IMR-90 (cell line): ENCODE measurements around the gene KRT9. TPM values are rescaled to one million over a fixed set of nuclear protein-coding genes. Genes with fewer than 3 reads are reported as not detected.
A peak's percentile ranks its signal among the peaks of the same experiment; 100 is the strongest.
"Not testable (repeated sequence)": the region's sequence is repeated elsewhere in the genome, so short reads cannot be mapped to it uniquely, and the experiment has no call there.

ENCODE experiments used
- ATAC-seq: fragments of 200-7000 bp; cut with Tn5 transposase; 2 replicates; pipeline ENCODE4 v1.9.1; 2020; ENCODE audit warnings: low read depth, mild to moderate bottlenecking, moderate library complexity
- BruUV-seq: library from RNA; stranded (reverse); fragments of 400-500 nt; replicated peaks from 2 replicates; lab custom pipeline; 2021; lab: Mats Ljungman, UMichigan
- CTCF ChIA-PET: fragments of 300-600 bp; formaldehyde crosslinking; extraction: SDS; loops from one replicate; lab custom pipeline; 2021; ENCODE audit warnings: antibody characterized with exemption; lab: Yijun Ruan, JAX
- POLR2A ChIA-PET: fragments of 300-600 bp; sonication (Branson Sonifier 250); formaldehyde crosslinking; loops from one replicate; lab custom pipeline; 2022; ENCODE audit warnings: antibody characterized with exemption; ENCODE audit not compliant: unreplicated experiment; lab: Charles Lee
- DNase-seq: peaks from one replicate; pipeline ENCODE4 v3.0.0; 2013
- H2AFZ ChIP-seq: replicated peaks from 2 replicates; pipeline ENCODE3; 2013; ENCODE audit warnings: low read length, mild to moderate bottlenecking; ENCODE audit not compliant: poor library complexity
- H2AK5ac ChIP-seq: 2 replicates; pipeline ENCODE4 v1.6.1; 2013; ENCODE audit warnings: low read depth, low read length, inconsistent platforms
- H2AK9ac ChIP-seq: replicated peaks from 2 replicates; pipeline ENCODE3; 2013; ENCODE audit warnings: mild to moderate bottlenecking, low read depth, low read length, moderate library complexity; ENCODE audit not compliant: poor library complexity
- H2BK120ac ChIP-seq: 2 replicates; pipeline ENCODE4 v1.6.1; 2013; ENCODE audit warnings: low read depth, low read length, inconsistent platforms
- H2BK15ac ChIP-seq: 3 replicates; pipeline ENCODE4 v1.6.1; 2013; ENCODE audit warnings: low read depth, low read length, inconsistent platforms
- H2BK20ac ChIP-seq: 2 replicates; pipeline ENCODE4 v1.6.1; 2013; ENCODE audit warnings: low read depth, mild to moderate bottlenecking, inconsistent platforms, low read length, moderate library complexity
- H2BK5ac ChIP-seq: 2 replicates; pipeline ENCODE4 v1.6.1; 2013; ENCODE audit warnings: mild to moderate bottlenecking, low read depth, low read length, inconsistent platforms; ENCODE audit not compliant: poor library complexity, severe bottlenecking
- H3K14ac ChIP-seq: replicated peaks from 2 replicates; pipeline ENCODE4 v1.6.1; 2013; ENCODE audit warnings: low read depth, low read length, inconsistent platforms
- H3K18ac ChIP-seq: 2 replicates; pipeline ENCODE4 v1.6.1; 2013; ENCODE audit warnings: low read depth, low read length, control low read depth
- H3K23ac ChIP-seq: 2 replicates; pipeline ENCODE4 v1.6.1; 2013; ENCODE audit warnings: low read depth, low read length, inconsistent platforms
- H3K27ac ChIP-seq: 2 replicates; pipeline ENCODE4 v1.5.1; 2013; ENCODE audit warnings: mild to moderate bottlenecking, control low read depth, low read length; ENCODE audit not compliant: insufficient read depth
- H3K27me3 ChIP-seq: 2 replicates; pipeline ENCODE4 v1.6.1; 2013; ENCODE audit warnings: low read length; ENCODE audit not compliant: control insufficient read depth, insufficient read depth
- H3K36me3 ChIP-seq: 2 replicates; pipeline ENCODE4 v1.6.1; 2013; ENCODE audit warnings: low read length, mixed read lengths; ENCODE audit not compliant: control insufficient read depth, insufficient read depth
- H3K4ac ChIP-seq: 2 replicates; pipeline ENCODE4 v1.6.1; 2013; ENCODE audit warnings: low read depth, low read length, inconsistent platforms
- H3K4me1 ChIP-seq: 2 replicates; pipeline ENCODE4 v1.6.1; 2013; ENCODE audit warnings: low read length, mixed read lengths; ENCODE audit not compliant: control insufficient read depth, insufficient read depth
- H3K4me2 ChIP-seq: 2 replicates; pipeline ENCODE4 v1.6.1; 2013; ENCODE audit warnings: low read depth, mild to moderate bottlenecking, control low read depth, low read length, moderate library complexity
- H3K4me3 ChIP-seq: 2 replicates; pipeline ENCODE4 v1.5.1; 2013; ENCODE audit warnings: low read depth, mild to moderate bottlenecking, control low read depth, low read length, moderate library complexity; ENCODE audit not compliant: insufficient read depth
- H3K56ac ChIP-seq: 2 replicates; pipeline ENCODE4 v1.6.1; 2013; ENCODE audit warnings: low read length, inconsistent platforms; ENCODE audit not compliant: insufficient read depth; ENCODE audit errors: extremely low read depth
- H3K79me1 ChIP-seq, 2 experiments: 2 replicates each; pipeline ENCODE4 v1.6.1; 2013; ENCODE audit warnings: low read length in 2 of 2, inconsistent platforms in 1 of 2, low read depth in 1 of 2
- H3K9ac ChIP-seq: 2 replicates; pipeline ENCODE4 v1.6.1; 2013; ENCODE audit warnings: low read depth, low read length, control low read depth
- H3K9me1 ChIP-seq: 2 replicates; pipeline ENCODE4 v1.6.1; 2013; ENCODE audit warnings: low read length, inconsistent platforms; ENCODE audit not compliant: insufficient read depth
- H3K9me3 ChIP-seq: 2 replicates; pipeline ENCODE4 v1.6.1; 2013; ENCODE audit warnings: low read length; ENCODE audit not compliant: control insufficient read depth, insufficient read depth
- H4K20me1 ChIP-seq: 2 replicates; pipeline ENCODE4 v1.6.1; 2013; ENCODE audit warnings: low read length, inconsistent platforms; ENCODE audit not compliant: insufficient read depth
- H4K5ac ChIP-seq: 2 replicates; pipeline ENCODE4 v1.6.1; 2013; ENCODE audit warnings: mild to moderate bottlenecking, low read depth, low read length, control low read depth
- H4K8ac ChIP-seq, 2 experiments: 2 replicates each; pipeline ENCODE4 v1.6.1; 2013; ENCODE audit warnings: low read depth in 2 of 2, low read length in 2 of 2, control low read depth in 1 of 2, inconsistent platforms in 1 of 2
- H4K91ac ChIP-seq: 2 replicates; pipeline ENCODE4 v1.6.1; 2013; ENCODE audit warnings: low read depth, low read length, inconsistent platforms; ENCODE audit not compliant: insufficient read depth
- MAZ ChIP-seq: IDR thresholded peaks from 2 replicates; pipeline ENCODE4 v1.6.1; 2012; ENCODE audit warnings: low read depth, mild to moderate bottlenecking, low read length, improper control_type of control experiment, moderate library complexity, borderline replicate concordance
- WGBS, 2 experiments: methylation state at CpG; one replicate each; pipeline versions ENCODE4 v1.1.5 to v1.1.7; 2013; ENCODE audit warnings: missing lambda C conversion rate in 2 of 2; ENCODE audit not compliant: insufficient read length in 1 of 2; ENCODE audit errors: extremely low coverage in 2 of 2; 5-methylcytosine and 5-hydroxymethylcytosine counted together
- dilution Hi-C: fragments of 300-500 bp; cut with HindIII; formaldehyde crosslinking; loops from one replicate; pipeline ENCODE4 v1.14.3; 2018; ENCODE audit warnings: low sequenced_read_pairs; ENCODE audit not compliant: unreplicated experiment
- in situ Hi-C: fragments of 300-500 bp; cut with MboI; formaldehyde crosslinking; loops from 3 replicates; pipeline ENCODE4 v1.14.3; 2019; ENCODE audit warnings: low sequenced_read_pairs, inconsistent platforms, mixed read lengths
- intact Hi-C: fragments of 100-400 bp; cut with micrococcal nuclease; formaldehyde crosslinking; loops from 2 replicates; pipeline ENCODE4 v1.10.0; 2022
- polyA plus RNA-seq, 3 experiments: library from polyadenylated mRNA; depleted of rRNA; stranded (reverse); fragments of >200 nt; gene quantifications; 2 replicates each; pipeline ENCODE4 v1.2.3, GENCODE V29; 2012; ENCODE audit warnings: low replicate concordance in 1 of 3
- total RNA-seq: library from RNA; depleted of rRNA; stranded (reverse); fragments of >200 nt; gene quantifications from 2 replicates; pipeline ENCODE4 v1.2.3, GENCODE V29; 2012

KRT9 gene
- total and polyA plus RNA-seq, 2 of the 4 experiments (the other 2 are of a cell fraction) = not detected

- H4K5ac ChIP-seq, H2BK5ac ChIP-seq, dilution Hi-C loops, H2AK5ac ChIP-seq, ATAC-seq, H3K4me2 ChIP-seq, H4K20me1 ChIP-seq, H3K23ac ChIP-seq, H3K14ac ChIP-seq, H3K4me1 ChIP-seq, H3K9me1 ChIP-seq, H4K8ac ChIP-seq, H3K4me3 ChIP-seq, in situ Hi-C loops, H2AK9ac ChIP-seq, H3K27ac ChIP-seq, H3K18ac ChIP-seq, H2BK15ac ChIP-seq, POLR2A ChIA-PET, H3K79me1 ChIP-seq, H2AFZ ChIP-seq, H3K4ac ChIP-seq, H3K36me3 ChIP-seq, H2BK20ac ChIP-seq, intact Hi-C loops, H3K56ac ChIP-seq, H3K9ac ChIP-seq, H2BK120ac ChIP-seq, DNase-seq, H3K9me3 ChIP-seq, CTCF ChIA-PET, BruUV-seq, H4K91ac ChIP-seq: not testable (repeated sequence)
- H3K27me3 ChIP-seq = peaks cover 35% of the 10 kb centered on the region
- WGBS, 2 experiments = no CpG with 5 or more reads among the region's 4 CpGs
- peak; percentile 59; the same call in 1 of the 2 replicates for TF ChIP-seq MAZ
Measured at GRCh38 chr17:41616486-41616885, 44.6 kb upstream of the KRT9 start.
